ENCODE measurements around the gene RGMB.

Gene RGMB

GRCh38 chr5:98785244-98785643 lies 11.8 kb downstream of the RGMB start:
- DNase-seq (ENCODE audit: low read depth) = no peak

- no peak for DNase-seq (ENCODE audit: low read depth)
These were observed 12.9 kb downstream of the RGMB start for GRCh38 chr5:98786191-98786853.

- no peak for DNase-seq (ENCODE audit: low read depth)
These were observed 13.8 kb downstream of the RGMB start for GRCh38 chr5:98787131-98787719.

- DNase-seq (ENCODE audit: low read depth) = no peak
These were observed 15.6 kb downstream of the RGMB start for GRCh38 chr5:98789029-98789428.

DNA sequence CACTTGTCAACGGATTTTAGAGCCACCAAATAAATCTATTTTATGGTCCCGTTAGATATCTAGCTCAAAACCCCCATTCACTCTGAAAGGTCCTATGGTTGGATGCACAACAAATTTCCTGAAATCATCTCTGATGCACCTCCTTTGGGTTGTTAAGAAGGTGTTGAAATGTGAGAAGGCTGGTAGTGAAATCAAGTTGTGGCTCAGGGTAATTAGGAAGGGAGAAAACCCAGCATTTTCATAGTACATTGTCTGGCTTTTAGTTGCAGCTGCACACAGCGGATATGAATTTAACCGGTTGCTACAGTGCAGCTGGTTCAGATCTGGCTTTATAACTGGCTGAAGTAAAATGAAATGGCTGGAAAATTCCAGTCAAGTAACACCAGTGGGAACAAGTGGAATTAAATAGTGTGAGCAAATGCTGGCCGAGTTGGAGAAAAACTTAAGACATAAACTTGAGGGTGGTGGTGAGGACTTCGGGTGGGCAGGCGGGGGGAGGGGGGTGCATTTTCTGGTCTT lies 17.6 kb downstream of the RGMB start:
- DNase-seq (ENCODE audit: low read depth) = no peak

GRCh38 chr5:98791898-98792580 lies 18.6 kb downstream of the RGMB start:
- no peak for DNase-seq (ENCODE audit: low read depth)

GRCh38 chr5:98793223-98793622 lies 19.8 kb downstream of the RGMB start:
- DNase-seq (ENCODE audit: low read depth) = no peak

- no peak for DNase-seq (ENCODE audit: low read depth)
These were observed 20.5 kb downstream of the RGMB start for GRCh38 chr5:98794001-98794400.

DNA sequence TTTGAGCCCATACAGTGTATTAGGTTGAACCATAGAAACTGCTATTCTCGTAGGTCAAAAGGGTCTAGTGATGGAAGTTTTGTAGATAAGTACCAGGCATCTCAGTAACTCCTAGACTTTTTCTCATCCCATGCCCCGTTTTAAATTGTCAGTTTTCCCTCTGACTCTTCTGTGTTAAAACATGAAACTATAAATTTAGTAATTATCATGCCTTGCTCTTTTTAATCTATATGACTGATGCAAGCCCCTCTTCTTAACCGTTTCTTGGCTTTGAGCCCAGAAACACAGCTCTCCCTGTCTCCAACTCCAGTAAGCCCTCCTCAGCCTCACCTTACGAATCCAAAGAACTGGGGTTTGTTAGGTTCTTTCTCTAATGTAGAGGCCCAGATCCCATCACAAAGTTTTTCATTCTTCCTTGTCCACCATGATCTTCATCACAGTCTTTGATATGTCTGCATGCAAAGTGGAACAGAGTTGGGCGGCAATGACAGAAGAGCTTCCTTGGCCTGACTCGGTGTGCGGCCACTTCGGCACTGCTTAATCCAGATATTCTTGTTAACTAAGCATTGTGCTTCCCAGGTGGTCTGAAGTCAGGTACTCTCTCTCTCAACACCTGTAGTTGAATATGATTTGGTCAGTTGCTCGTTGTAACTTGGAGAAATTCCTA lies 21.1 kb downstream of the RGMB start:
- DNase-seq (ENCODE audit: low read depth) = no peak

DNA sequence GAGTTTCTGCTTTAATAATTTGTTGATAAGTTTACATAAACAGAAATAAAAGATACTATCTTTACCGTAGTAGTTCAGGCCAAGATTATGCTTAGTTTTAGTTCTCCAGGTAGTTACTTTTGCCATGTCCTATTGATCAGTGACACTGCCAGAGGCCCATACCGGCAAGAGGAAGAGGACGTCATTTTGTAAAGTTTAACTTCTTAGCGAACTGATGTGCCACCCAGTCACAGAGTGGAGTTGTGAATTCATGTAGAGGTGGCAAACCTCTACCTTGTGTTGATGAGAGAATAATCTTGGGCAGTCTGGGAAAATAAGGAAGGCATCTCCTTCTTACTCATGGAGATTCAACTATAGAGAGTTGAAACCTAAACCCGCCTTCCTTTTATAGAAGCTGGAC lies 21.8 kb downstream of the RGMB start:
- no peak for DNase-seq (ENCODE audit: low read depth)

DNA sequence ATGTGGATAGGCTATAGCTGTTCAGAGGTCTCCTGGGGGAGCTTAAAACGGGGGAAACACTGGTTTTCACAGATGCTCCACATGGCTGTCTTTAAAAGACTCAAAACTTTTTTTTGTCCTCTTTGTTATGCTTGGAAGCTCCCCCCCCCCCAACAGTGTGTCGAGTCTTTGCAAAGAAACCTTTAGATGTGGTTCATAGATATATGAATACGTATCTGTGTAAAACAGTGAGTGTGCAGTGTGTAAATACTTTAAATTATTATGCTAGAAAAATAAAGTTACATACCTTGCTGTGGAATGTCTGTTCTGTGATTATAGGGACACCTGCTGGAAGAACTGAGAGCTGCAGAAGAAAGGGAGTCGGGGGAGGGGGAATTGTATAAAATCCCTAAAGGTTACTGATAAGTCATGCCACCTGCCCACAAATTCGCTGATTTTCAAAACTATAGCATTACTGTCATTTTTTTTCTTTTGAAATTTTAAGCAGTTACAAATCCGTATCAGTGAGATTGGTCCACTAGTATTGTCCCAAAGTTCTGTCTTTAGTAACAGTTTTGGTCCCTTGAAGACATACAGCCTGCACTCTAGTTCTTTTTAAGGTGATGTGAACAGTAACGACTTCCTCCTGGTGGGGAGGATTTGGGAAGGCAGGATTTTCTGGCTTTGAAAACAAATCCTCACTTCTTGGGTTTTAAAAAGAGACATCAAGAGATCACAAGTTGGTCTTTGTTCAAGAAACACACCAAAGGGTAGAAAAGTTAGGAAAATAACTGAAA lies 22.9 kb downstream of the RGMB start:
- peak; percentile 48 for DNase-seq (ENCODE audit: low read depth)

DNA sequence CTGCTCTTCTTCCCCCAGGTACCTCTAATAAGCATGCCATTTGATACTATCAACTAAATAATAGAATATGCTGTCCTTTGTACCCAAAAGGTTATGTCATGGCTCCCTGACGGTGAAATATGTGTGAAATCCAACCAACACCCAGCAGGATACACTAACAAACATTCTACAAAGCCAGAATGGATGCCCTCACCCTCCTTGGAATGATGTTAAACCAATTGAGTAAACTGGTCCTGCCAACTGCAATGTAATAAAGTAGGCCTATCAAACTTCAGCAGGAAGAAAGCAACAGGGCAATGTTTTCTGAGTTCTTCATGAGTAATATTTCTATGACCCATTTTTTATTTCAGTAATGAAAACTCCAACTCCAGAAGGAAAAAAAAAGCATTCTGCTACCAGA lies 24.9 kb downstream of the RGMB start:
- DNase-seq (ENCODE audit: low read depth) = no peak

- no peak for DNase-seq (ENCODE audit: low read depth)
These were observed 25.4 kb downstream of the RGMB start for GRCh38 chr5:98798847-98799246.

GRCh38 chr5:98804066-98804465 lies 30.6 kb downstream of the RGMB start:
- no peak for DNase-seq (ENCODE audit: low read depth)

GRCh38 chr5:98805070-98805469 lies 31.6 kb downstream of the RGMB start:
- DNase-seq (ENCODE audit: low read depth) = no peak

DNA sequence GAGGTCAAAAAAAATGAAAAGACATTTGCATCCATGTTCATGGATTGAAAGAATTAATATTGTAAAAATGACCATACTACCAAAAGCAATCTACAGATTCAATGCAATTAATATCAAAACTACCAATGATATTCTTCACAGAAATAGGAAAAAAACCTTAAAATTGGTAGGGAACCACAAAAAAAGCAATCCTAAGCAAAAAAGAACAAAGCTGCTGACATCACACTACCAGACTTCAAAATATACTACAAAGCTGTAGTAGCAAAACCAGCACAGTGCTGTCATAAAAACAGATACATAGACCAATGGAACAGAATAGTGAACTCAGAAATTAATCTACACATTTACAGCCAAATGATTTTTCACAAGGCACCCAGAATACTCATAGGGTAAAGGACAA lies 34.3 kb downstream of the RGMB start:
- no peak for DNase-seq (ENCODE audit: low read depth)

GRCh38 chr5:98810206-98810605 lies 36.7 kb downstream of the RGMB start:
- no peak for DNase-seq (ENCODE audit: low read depth)

GRCh38 chr5:98813755-98814154 lies 40.3 kb downstream of the RGMB start:
- no peak for DNase-seq (ENCODE audit: low read depth)

GRCh38 chr5:98816582-98817222 lies 43.2 kb downstream of the RGMB start:
- no peak for DNase-seq (ENCODE audit: low read depth)

DNA sequence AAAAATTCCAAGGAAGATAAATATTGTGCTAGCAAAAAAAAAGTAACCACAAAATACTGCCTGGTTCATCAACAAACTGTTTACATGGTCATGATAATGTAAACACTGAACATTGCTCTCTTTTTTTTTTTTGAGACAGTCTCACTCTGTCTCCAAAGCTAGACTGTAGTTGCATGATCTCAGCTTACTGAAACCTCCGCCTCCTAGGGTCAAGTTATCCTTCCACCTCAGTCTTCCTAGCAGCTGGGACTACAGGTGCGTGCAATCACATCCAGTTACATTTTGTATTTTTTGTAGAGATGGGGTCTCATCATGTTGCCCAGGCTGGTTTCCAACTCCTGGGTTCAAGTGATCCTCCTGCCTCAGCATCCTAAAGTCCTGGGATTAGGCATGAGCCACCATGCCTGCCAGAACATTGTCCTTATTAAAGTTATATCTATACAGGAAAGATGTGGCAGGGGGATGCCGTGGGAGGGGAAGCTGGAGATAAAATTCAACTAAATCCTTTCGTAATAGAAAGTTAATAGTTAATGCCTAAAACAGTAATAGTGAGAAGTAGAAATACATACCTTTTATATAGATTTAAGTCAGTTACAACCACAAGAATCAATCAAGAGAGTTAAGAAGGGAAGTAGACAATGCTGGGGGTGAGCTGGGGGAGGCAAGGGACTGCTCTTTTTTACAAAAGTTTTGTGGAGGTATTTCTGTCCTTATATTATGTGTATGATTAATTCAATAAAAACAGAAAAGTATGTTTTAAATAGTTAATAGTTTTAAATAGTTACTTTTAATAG lies 52.3 kb downstream of the RGMB start:
- DNase-seq (ENCODE audit: low read depth) = no peak

GRCh38 chr5:98827161-98827560 lies 53.7 kb downstream of the RGMB start:
- no peak for DNase-seq (ENCODE audit: low read depth)

Measured in activated T-cell treated with anti-CD3 and anti-CD28 coated beads for 24 hours (primary cell).